ENCODE data around the gene GOLGA2.

GOLGA2 gene

GRCh38 chr9:128257907-128258306 lies 17.9 kb downstream of the GOLGA2 start:
- H3K4me1 ChIP-seq (ENCODE audit: control insufficient read depth, insufficient read depth, low read length, poor library complexity, severe bottlenecking) = no peaks in the 10 kb centered on the region
- H3K27me3 ChIP-seq (replicated peaks; ENCODE audit: control insufficient read depth, insufficient read depth, low read length, poor library complexity, severe bottlenecking) = no peaks in the 10 kb centered on the region
- H3K4me3 ChIP-seq (ENCODE audit: insufficient read depth, low read depth, low read length, poor library complexity, severe bottlenecking) = no peak overlapping the region
- no peaks in the 10 kb centered on the region for H3K9me3 ChIP-seq (ENCODE audit: control insufficient read depth, low read length)
- peaks cover 49% of the 10 kb centered on the region for H3K36me3 ChIP-seq (ENCODE audit: control insufficient read depth, insufficient read depth, low read length)
- DNase-seq = no peak
- H3K27ac ChIP-seq (ENCODE audit: insufficient read depth, low read length, poor library complexity, severe bottlenecking) = no peak overlapping the region

GRCh38 chr9:128257086-128257825 lies 18.6 kb downstream of the GOLGA2 start:
- no peak overlapping the region for H3K4me3 ChIP-seq (ENCODE audit: insufficient read depth, low read depth, low read length, poor library complexity, severe bottlenecking)
- DNase-seq = no peak
- H3K36me3 ChIP-seq (ENCODE audit: control insufficient read depth, insufficient read depth, low read length) = peaks cover 43% of the 10 kb centered on the region
- H3K27me3 ChIP-seq (replicated peaks; ENCODE audit: control insufficient read depth, insufficient read depth, low read length, poor library complexity, severe bottlenecking) = no peaks in the 10 kb centered on the region
- H3K9me3 ChIP-seq (ENCODE audit: control insufficient read depth, low read length) = no peaks in the 10 kb centered on the region
- H3K4me1 ChIP-seq (ENCODE audit: control insufficient read depth, insufficient read depth, low read length, poor library complexity, severe bottlenecking) = no peaks in the 10 kb centered on the region
- H3K27ac ChIP-seq (ENCODE audit: insufficient read depth, low read length, poor library complexity, severe bottlenecking) = no peak overlapping the region

GRCh38 chr9:128254855-128255759 lies 20.7 kb downstream of the GOLGA2 start:
- H3K27me3 ChIP-seq (replicated peaks; ENCODE audit: control insufficient read depth, insufficient read depth, low read length, poor library complexity, severe bottlenecking) = no peaks in the 10 kb centered on the region
- peak in 2 of 3 donors; percentile 16 to 32 for DNase-seq
- H3K27ac ChIP-seq (ENCODE audit: insufficient read depth, low read length, poor library complexity, severe bottlenecking) = no peak overlapping the region
- H3K4me1 ChIP-seq (ENCODE audit: control insufficient read depth, insufficient read depth, low read length, poor library complexity, severe bottlenecking) = peaks cover 10% of the 10 kb centered on the region
- H3K4me3 ChIP-seq (ENCODE audit: insufficient read depth, low read depth, low read length, poor library complexity, severe bottlenecking) = no peak overlapping the region
- H3K36me3 ChIP-seq (ENCODE audit: control insufficient read depth, insufficient read depth, low read length) = peaks cover 21% of the 10 kb centered on the region
- H3K9me3 ChIP-seq (ENCODE audit: control insufficient read depth, low read length) = no peaks in the 10 kb centered on the region

- Histone ChIP-seq H3K9me3 (ENCODE audit: control insufficient read depth, low read length) (no peaks in the 10 kb centered on the region), H3K27me3 (replicated peaks; ENCODE audit: control insufficient read depth, insufficient read depth, low read length, poor library complexity, severe bottlenecking) (no peaks in the 10 kb centered on the region), H3K4me3 (ENCODE audit: insufficient read depth, low read depth, low read length, poor library complexity, severe bottlenecking) (no peak overlapping the region), H3K27ac (ENCODE audit: insufficient read depth, low read length, poor library complexity, severe bottlenecking) (no peak overlapping the region), H3K36me3 (ENCODE audit: control insufficient read depth, insufficient read depth, low read length) (peaks cover 14% of the 10 kb centered on the region), H3K4me1 (ENCODE audit: control insufficient read depth, insufficient read depth, low read length, poor library complexity, severe bottlenecking) (peaks cover 14% of the 10 kb centered on the region)
- DNase-seq = no peak
Observed at GRCh38 chr9:128254362-128254761, 21.4 kb downstream of the GOLGA2 start.

- no peaks in the 10 kb centered on the region for H3K9me3 ChIP-seq (ENCODE audit: control insufficient read depth, low read length)
- no peak for DNase-seq
- peaks cover 14% of the 10 kb centered on the region for H3K4me1 ChIP-seq (ENCODE audit: control insufficient read depth, insufficient read depth, low read length, poor library complexity, severe bottlenecking)
- no peak overlapping the region for H3K4me3 ChIP-seq (ENCODE audit: insufficient read depth, low read depth, low read length, poor library complexity, severe bottlenecking)
- no peak overlapping the region for H3K27ac ChIP-seq (ENCODE audit: insufficient read depth, low read length, poor library complexity, severe bottlenecking)
- peaks cover 10% of the 10 kb centered on the region for H3K36me3 ChIP-seq (ENCODE audit: control insufficient read depth, insufficient read depth, low read length)
- H3K27me3 ChIP-seq (replicated peaks; ENCODE audit: control insufficient read depth, insufficient read depth, low read length, poor library complexity, severe bottlenecking) = no peaks in the 10 kb centered on the region
Observed at GRCh38 chr9:128253991-128254346, 21.8 kb downstream of the GOLGA2 start.

- Histone ChIP-seq H3K4me3 (ENCODE audit: insufficient read depth, low read depth, low read length, poor library complexity, severe bottlenecking) (no peak overlapping the region), H3K27me3 (replicated peaks; ENCODE audit: control insufficient read depth, insufficient read depth, low read length, poor library complexity, severe bottlenecking) (no peaks in the 10 kb centered on the region), H3K9me3 (ENCODE audit: control insufficient read depth, low read length) (no peaks in the 10 kb centered on the region), H3K4me1 (ENCODE audit: control insufficient read depth, insufficient read depth, low read length, poor library complexity, severe bottlenecking) (peaks cover 14% of the 10 kb centered on the region), H3K27ac (ENCODE audit: insufficient read depth, low read length, poor library complexity, severe bottlenecking) (no peak overlapping the region), H3K36me3 (ENCODE audit: control insufficient read depth, insufficient read depth, low read length) (peaks cover 4% of the 10 kb centered on the region)
- DNase-seq = no peak
Observed at GRCh38 chr9:128253140-128253990, 22.4 kb downstream of the GOLGA2 start.

- no peak for DNase-seq
- Histone ChIP-seq H3K4me1 (ENCODE audit: control insufficient read depth, insufficient read depth, low read length, poor library complexity, severe bottlenecking) (peaks cover 14% of the 10 kb centered on the region), H3K9me3 (ENCODE audit: control insufficient read depth, low read length) (no peaks in the 10 kb centered on the region), H3K36me3 (ENCODE audit: control insufficient read depth, insufficient read depth, low read length) (no peaks in the 10 kb centered on the region), H3K27me3 (replicated peaks; ENCODE audit: control insufficient read depth, insufficient read depth, low read length, poor library complexity, severe bottlenecking) (no peaks in the 10 kb centered on the region), H3K27ac (ENCODE audit: insufficient read depth, low read length, poor library complexity, severe bottlenecking) (no peak overlapping the region), H3K4me3 (ENCODE audit: insufficient read depth, low read depth, low read length, poor library complexity, severe bottlenecking) (no peak overlapping the region)
Observed at GRCh38 chr9:128252317-128253139, 23.3 kb downstream of the GOLGA2 start.

- Histone ChIP-seq H3K4me3 (ENCODE audit: insufficient read depth, low read depth, low read length, poor library complexity, severe bottlenecking) (no peak overlapping the region), H3K36me3 (ENCODE audit: control insufficient read depth, insufficient read depth, low read length) (no peaks in the 10 kb centered on the region), H3K27ac (ENCODE audit: insufficient read depth, low read length, poor library complexity, severe bottlenecking) (no peak overlapping the region), H3K4me1 (ENCODE audit: control insufficient read depth, insufficient read depth, low read length, poor library complexity, severe bottlenecking) (peaks cover 14% of the 10 kb centered on the region), H3K27me3 (replicated peaks; ENCODE audit: control insufficient read depth, insufficient read depth, low read length, poor library complexity, severe bottlenecking) (no peaks in the 10 kb centered on the region), H3K9me3 (ENCODE audit: control insufficient read depth, low read length) (no peaks in the 10 kb centered on the region)
- no peak for DNase-seq
Observed at GRCh38 chr9:128251732-128252100, 24.1 kb downstream of the GOLGA2 start.
